Measurements from ENCODE around the gene MYL12A. TPM values are rescaled to one million over a fixed set of nuclear protein-coding genes. Genes with fewer than 3 reads are reported as not detected.

MYL12A gene
- total and polyA plus RNA-seq, 2 experiments from 2014 or later, result 206 to 502 TPM

GRCh38 chr18:3226048-3226447 lies 21.6 kb upstream of the MYL12A start:
- Histone ChIP-seq H4K20me1 (replicated peaks; ENCODE audit: insufficient read depth) (no peaks in the 10 kb centered on the region), H3K27ac (ENCODE audit: low read depth) (no peak overlapping the region), H3K36me3 (ENCODE audit: insufficient read depth) (no peaks in the 10 kb centered on the region), H3K4me1 (ENCODE audit: insufficient read depth) (no peaks in the 10 kb centered on the region), H3K27me3 (ENCODE audit: insufficient read depth) (no peaks in the 10 kb centered on the region), H3K79me2 (replicated peaks; ENCODE audit: insufficient read depth) (no peaks in the 10 kb centered on the region), H3F3A (replicated peaks; ENCODE audit: low read depth) (no peaks in the 10 kb centered on the region), H2AFZ (no peak overlapping the region), H3K4me2 (no peak overlapping the region), H3K4me3 (no peak overlapping the region), H3K9me2 (ENCODE audit: insufficient read depth) (peaks cover 3% of the 10 kb centered on the region; the same call in 1 of the 2 replicates)
- ATAC-seq (no peak), DNase-seq (ENCODE audit: low spot score) (no peak)
- TF ChIP-seq JUNB (IDR thresholded peaks at IDR 0.05; ENCODE audit: unreplicated experiment) (no peak), POLR2AphosphoS5 (IDR thresholded peaks at IDR 0.05; ENCODE audit: low read depth) (no peak), EZH2phosphoT487 (IDR thresholded peaks at IDR 0.05; ENCODE audit: unreplicated experiment) (no peak), REST (IDR thresholded peaks at IDR 0.05; ENCODE audit: unreplicated experiment) (no peak), STAT1 (IDR thresholded peaks at IDR 0.05; ENCODE audit: unreplicated experiment) (no peak), ZNF331 (CRISPR knock-in tag; IDR thresholded peaks at IDR 0.05; ENCODE audit: low read depth) (no peak), EZH2 (IDR thresholded peaks at IDR 0.05; ENCODE audit: low read depth, unreplicated experiment) (no peak), NANOG (IDR thresholded peaks at IDR 0.05; ENCODE audit: borderline replicate concordance) (no peak), CTCF (conservative IDR thresholded peaks at IDR 0.05; ENCODE audit: low read depth in 2 of 2) (no peak), ZNF114 (CRISPR knock-in tag; IDR thresholded peaks at IDR 0.05) (no peak), ETS1 (IDR thresholded peaks at IDR 0.05) (no peak), CREB1 (CRISPR knock-in tag; IDR thresholded peaks at IDR 0.05; ENCODE audit: low read depth) (no peak), ZNF462 (CRISPR knock-in tag; IDR thresholded peaks at IDR 0.05) (no peak)
- no peak overlapping the region for H3K27ac Mint-ChIP-seq
- no peak overlapping the region for H3K4me3 Mint-ChIP-seq
- H3K27me3 Mint-ChIP-seq (ENCODE audit: insufficient read depth, low read depth, poor library complexity), result peaks cover 2% of the 10 kb centered on the region
- H3K36me3 Mint-ChIP-seq (ENCODE audit: low read depth), result no peaks in the 10 kb centered on the region
- H3K9me3 Mint-ChIP-seq, result no peaks in the 10 kb centered on the region
- peaks cover 5% of the 10 kb centered on the region for H3K4me1 Mint-ChIP-seq
